ENCODE data around the gene EPHB1.

DNA sequence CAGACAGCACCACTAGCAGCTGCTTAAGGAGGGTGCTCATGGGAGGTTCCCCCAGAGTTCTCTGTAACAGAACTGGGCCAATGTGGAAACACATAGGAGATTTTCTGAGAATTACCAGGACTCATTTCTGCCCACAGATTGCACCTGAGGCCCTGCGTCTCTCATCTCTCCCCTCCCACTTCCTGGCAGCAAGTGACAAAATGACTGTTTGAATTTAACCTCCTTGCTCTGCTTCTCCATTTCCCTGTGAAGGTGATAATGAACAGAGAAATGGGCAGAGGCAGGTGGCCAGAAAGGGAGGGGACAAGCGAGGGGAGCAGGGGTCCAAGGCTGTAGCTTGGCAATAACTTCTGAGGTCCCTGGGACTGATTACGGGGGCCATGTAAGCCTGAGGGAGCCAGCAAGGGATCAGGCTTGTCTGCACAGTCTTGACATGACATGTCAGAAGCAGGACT lies 8.0 kb downstream of the EPHB1 start:
- TF ChIP-seq NR2C2 (CRISPR knock-in tag; IDR thresholded peaks at IDR 0.05) (no peak), FOXJ3 (CRISPR knock-in tag; IDR thresholded peaks at IDR 0.05; ENCODE audit: borderline replicate concordance) (no peak), CTCF (IDR thresholded peaks at IDR 0.05) (no peak), SMAD3 (CRISPR knock-in tag; IDR thresholded peaks at IDR 0.05; ENCODE audit: borderline replicate concordance) (no peak), NFE2L1 (CRISPR knock-in tag; IDR thresholded peaks at IDR 0.05) (no peak), ATF2 (CRISPR knock-in tag; IDR thresholded peaks at IDR 0.05; ENCODE audit: borderline replicate concordance, low read depth) (no peak), JUN (CRISPR knock-in tag; IDR thresholded peaks at IDR 0.05) (no peak), CBFB (CRISPR knock-in tag; IDR thresholded peaks at IDR 0.05; ENCODE audit: low read depth) (no peak), MXD4 (CRISPR knock-in tag; IDR thresholded peaks at IDR 0.05; ENCODE audit: borderline replicate concordance) (no peak)
- TF ChIP-seq, protein P1, sequence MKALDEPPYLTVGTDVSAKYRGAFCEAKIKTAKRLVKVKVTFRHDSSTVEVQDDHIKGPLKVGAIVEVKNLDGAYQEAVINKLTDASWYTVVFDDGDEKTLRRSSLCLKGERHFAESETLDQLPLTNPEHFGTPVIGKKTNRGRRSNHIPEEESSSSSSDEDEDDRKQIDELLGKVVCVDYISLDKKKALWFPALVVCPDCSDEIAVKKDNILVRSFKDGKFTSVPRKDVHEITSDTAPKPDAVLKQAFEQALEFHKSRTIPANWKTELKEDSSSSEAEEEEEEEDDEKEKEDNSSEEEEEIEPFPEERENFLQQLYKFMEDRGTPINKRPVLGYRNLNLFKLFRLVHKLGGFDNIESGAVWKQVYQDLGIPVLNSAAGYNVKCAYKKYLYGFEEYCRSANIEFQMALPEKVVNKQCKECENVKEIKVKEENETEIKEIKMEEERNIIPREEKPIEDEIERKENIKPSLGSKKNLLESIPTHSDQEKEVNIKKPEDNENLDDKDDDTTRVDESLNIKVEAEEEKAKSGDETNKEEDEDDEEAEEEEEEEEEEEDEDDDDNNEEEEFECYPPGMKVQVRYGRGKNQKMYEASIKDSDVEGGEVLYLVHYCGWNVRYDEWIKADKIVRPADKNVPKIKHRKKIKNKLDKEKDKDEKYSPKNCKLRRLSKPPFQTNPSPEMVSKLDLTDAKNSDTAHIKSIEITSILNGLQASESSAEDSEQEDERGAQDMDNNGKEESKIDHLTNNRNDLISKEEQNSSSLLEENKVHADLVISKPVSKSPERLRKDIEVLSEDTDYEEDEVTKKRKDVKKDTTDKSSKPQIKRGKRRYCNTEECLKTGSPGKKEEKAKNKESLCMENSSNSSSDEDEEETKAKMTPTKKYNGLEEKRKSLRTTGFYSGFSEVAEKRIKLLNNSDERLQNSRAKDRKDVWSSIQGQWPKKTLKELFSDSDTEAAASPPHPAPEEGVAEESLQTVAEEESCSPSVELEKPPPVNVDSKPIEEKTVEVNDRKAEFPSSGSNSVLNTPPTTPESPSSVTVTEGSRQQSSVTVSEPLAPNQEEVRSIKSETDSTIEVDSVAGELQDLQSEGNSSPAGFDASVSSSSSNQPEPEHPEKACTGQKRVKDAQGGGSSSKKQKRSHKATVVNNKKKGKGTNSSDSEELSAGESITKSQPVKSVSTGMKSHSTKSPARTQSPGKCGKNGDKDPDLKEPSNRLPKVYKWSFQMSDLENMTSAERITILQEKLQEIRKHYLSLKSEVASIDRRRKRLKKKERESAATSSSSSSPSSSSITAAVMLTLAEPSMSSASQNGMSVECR (CRISPR knock-in tag; IDR thresholded peaks at IDR 0.05; ENCODE audit: borderline replicate concordance) = no peak
- TF ChIP-seq, protein P2, sequence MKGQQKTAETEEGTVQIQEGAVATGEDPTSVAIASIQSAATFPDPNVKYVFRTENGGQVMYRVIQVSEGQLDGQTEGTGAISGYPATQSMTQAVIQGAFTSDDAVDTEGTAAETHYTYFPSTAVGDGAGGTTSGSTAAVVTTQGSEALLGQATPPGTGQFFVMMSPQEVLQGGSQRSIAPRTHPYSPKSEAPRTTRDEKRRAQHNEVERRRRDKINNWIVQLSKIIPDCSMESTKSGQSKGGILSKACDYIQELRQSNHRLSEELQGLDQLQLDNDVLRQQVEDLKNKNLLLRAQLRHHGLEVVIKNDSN (CRISPR knock-in tag; IDR thresholded peaks at IDR 0.05) = no peak
